ENCODE data around the gene SUPT6H.

The SUPT6H gene

GRCh38 chr17:28700278-28700677, 38.3 kb downstream of the SUPT6H start:
- no peak for DNase-seq (ENCODE audit: low read depth in 2 of 2, low spot score in 1 of 2)

- no peak for DNase-seq (ENCODE audit: low read depth in 2 of 2, low spot score in 1 of 2)
Observed at GRCh38 chr17:28700830-28701492, 39.0 kb downstream of the SUPT6H start.

- no peak for DNase-seq (ENCODE audit: low read depth in 2 of 2, low spot score in 1 of 2)
Observed at GRCh38 chr17:28702026-28702751, 40.2 kb downstream of the SUPT6H start.

GRCh38 chr17:28702752-28703150, 40.7 kb downstream of the SUPT6H start:
- DNase-seq (ENCODE audit: low read depth in 2 of 2, low spot score in 1 of 2), result no peak

- no peak for DNase-seq (ENCODE audit: low read depth in 2 of 2, low spot score in 1 of 2)
Observed at GRCh38 chr17:28703552-28704218, 41.7 kb downstream of the SUPT6H start.

GRCh38 chr17:28704219-28704858, 42.3 kb downstream of the SUPT6H start:
- no peak for DNase-seq (ENCODE audit: low read depth in 2 of 2, low spot score in 1 of 2)

GRCh38 chr17:28705074-28705659, 43.2 kb downstream of the SUPT6H start:
- no peak for DNase-seq (ENCODE audit: low read depth in 2 of 2, low spot score in 1 of 2)

- no peak for DNase-seq (ENCODE audit: low read depth in 2 of 2, low spot score in 1 of 2)
Observed at GRCh38 chr17:28705728-28706334, 43.8 kb downstream of the SUPT6H start.

GRCh38 chr17:28706471-28707338, 44.7 kb downstream of the SUPT6H start:
- no peak for DNase-seq (ENCODE audit: low read depth in 2 of 2, low spot score in 1 of 2)

- DNase-seq (ENCODE audit: low read depth in 2 of 2, low spot score in 1 of 2), result no peak
Observed at GRCh38 chr17:28707339-28707720, 45.3 kb downstream of the SUPT6H start.

GRCh38 chr17:28710861-28711722, 49.1 kb downstream of the SUPT6H start:
- peak; percentile 76 to 78 for DNase-seq (ENCODE audit: low read depth in 2 of 2, low spot score in 1 of 2)

GRCh38 chr17:28711723-28712031, 49.7 kb downstream of the SUPT6H start, which contains the start of gene PROCA1:
Gene PROCA1, minus strand, starts transcription at chr17:28711888. Its CDS starts 228 bp downstream, at chr17:28711660.
- DNase-seq (ENCODE audit: low read depth in 2 of 2, low spot score in 1 of 2), result no peak

GRCh38 chr17:28712032-28712704, 50.2 kb downstream of the SUPT6H start:
- no peak for DNase-seq (ENCODE audit: low read depth in 2 of 2, low spot score in 1 of 2)

GRCh38 chr17:28712705-28713415, 50.9 kb downstream of the SUPT6H start:
- DNase-seq (ENCODE audit: low read depth in 2 of 2, low spot score in 1 of 2), result no peak

- DNase-seq (ENCODE audit: low read depth in 2 of 2, low spot score in 1 of 2), result no peak
Observed at GRCh38 chr17:28714281-28714680, 52.3 kb downstream of the SUPT6H start.

- no peak for DNase-seq (ENCODE audit: low read depth in 2 of 2, low spot score in 1 of 2)
Observed at GRCh38 chr17:28715217-28715616, 53.2 kb downstream of the SUPT6H start.

GRCh38 chr17:28716740-28717577, 55.0 kb downstream of the SUPT6H start:
- no peak for DNase-seq (ENCODE audit: low read depth in 2 of 2, low spot score in 1 of 2)

Measured in stimulated activated CD8-positive, alpha-beta memory T cell treated with anti-CD3 and anti-CD28 coated beads, Interleukin-4, amount 100 ng/mL, for 4 hours (primary cell).